ENCODE results near the gene ATP5F1D.

Gene ATP5F1D

DNA sequence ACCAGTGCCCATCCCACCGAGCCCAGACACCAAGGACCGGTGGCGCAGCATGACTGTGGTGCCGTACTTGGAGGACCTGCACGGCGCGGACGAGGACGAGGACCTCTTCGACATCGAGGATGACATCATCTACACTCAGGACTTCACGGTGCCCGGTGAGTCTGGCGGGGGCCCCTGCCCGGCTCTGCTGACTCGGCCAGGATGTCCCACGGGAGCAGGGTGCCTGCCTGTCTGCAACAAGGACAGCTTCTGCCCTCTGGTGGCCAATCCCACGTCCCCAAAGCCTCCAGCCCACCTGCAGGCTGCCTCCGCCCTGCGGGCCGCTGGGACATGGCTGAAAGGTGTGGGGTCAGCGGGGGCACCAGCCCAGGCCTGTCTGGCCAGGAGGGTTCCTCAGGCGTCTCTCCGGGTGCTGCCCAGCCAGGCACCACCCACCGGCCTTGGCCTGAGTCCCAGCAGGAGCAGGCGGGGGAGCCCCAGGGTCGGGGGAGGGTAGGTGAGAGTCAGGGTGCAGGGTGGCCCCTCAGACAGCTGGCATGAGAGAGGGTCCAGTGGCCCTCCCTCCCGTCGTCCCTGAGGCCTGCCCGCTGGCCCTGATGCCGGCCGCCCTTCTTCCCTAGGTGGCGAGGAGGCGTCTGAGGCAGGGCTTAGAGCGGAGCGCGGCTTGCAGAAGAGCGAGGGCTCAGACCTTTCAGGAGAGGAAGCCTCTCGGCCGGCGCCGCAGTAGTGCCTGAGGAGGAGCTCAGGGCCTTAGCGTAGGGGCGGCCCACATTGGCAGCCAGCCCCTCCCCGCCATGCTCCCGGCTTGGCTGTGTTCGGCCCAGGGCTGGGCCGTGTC, 18.3 kb upstream of the ATP5F1D start:
- Histone ChIP-seq H3K23ac (ENCODE audit: low read length) (no peak overlapping the region), H3K9ac (ENCODE audit: low read length) (no peak overlapping the region), H3K14ac (ENCODE audit: low read length) (no peak overlapping the region), H3K4ac (ENCODE audit: low read depth, low read length) (no peak overlapping the region), H3K27ac (ENCODE audit: low read depth, low read length) (no peak overlapping the region), H3K4me3 (ENCODE audit: low read depth, low read length) (no peak overlapping the region), H2BK12ac (ENCODE audit: low read length) (no peak overlapping the region), H2BK120ac (ENCODE audit: insufficient read depth, low read length, poor library complexity) (no peak overlapping the region), H2AFZ (ENCODE audit: insufficient read depth, low read length, poor library complexity) (no peak overlapping the region), H3K36me3 (ENCODE audit: control insufficient read depth in 1 of 2, insufficient read depth in 2 of 2, low read length in 2 of 2) (peaks cover 68 to 76% of the 10 kb centered on the region in 2 experiments), H2BK5ac (ENCODE audit: low read depth, low read length, poor library complexity) (no peak overlapping the region), H3K18ac (ENCODE audit: low read length) (no peak overlapping the region), H3K27me3 (ENCODE audit: insufficient read depth, low read length) (no peaks in the 10 kb centered on the region), H3K79me1 (ENCODE audit: low read length) (no peaks in the 10 kb centered on the region), H3K79me2 (ENCODE audit: control insufficient read depth, insufficient read depth, low read length, poor library complexity) (no peaks in the 10 kb centered on the region), H3K4me1 (ENCODE audit: control insufficient read depth in 1 of 2, insufficient read depth in 2 of 2, low read length in 2 of 2) (no peaks in the 10 kb centered on the region), H2AK5ac (ENCODE audit: low read length) (no peak overlapping the region), H3K4me2 (ENCODE audit: low read length) (no peak overlapping the region), H4K8ac (ENCODE audit: low read depth, low read length) (no peak overlapping the region), H4K91ac (ENCODE audit: low read depth, low read length) (no peak overlapping the region), H3K9me3 (ENCODE audit: insufficient read depth, low read depth, low read length) (no peaks in the 10 kb centered on the region), H4K12ac (ENCODE audit: low read depth, low read length) (no peak overlapping the region)
- peak; percentile 35 to 70 for DNase-seq
- no CpG with 5 or more reads among the region's 48 CpGs for WGBS (ENCODE audit: extremely low coverage, insufficient coverage, insufficient read length)

DNA sequence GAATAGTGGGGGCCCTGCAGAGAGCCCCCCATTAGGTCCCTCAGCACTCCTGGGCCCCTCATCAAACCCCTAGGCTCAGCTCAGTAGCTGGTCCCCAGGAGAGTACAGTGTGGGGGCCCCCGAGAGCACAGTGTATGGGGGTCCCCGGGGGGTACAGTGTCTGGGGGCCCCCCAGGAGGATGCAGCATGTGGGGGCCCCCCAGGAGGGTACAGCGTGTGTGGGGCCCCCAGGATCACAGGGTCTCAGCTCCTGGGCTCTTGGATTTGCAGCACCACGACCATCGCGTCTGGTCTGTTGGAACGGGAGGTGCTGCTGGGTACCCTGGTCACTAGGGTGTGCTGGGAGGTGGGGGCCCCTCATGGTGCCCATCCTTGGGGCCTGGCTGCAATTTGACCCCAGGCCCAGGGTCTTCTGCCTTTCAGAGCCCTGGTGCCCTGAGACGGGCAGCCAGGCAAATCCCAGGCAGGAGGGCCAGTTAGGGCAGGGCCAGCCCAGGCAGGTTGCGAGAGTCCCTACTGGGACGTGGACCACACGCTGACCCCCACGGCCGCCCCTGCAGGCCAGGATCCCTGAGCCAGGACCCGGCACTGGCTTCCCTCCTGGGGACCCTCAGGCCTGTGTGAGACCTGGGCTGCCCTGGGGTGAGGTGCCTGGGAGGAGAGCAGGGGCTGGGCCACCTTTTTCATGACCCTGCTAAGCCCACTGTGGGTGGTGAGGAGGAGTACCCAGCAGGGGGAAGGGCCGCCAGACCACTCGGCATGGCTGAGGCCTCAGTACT, 17.3 kb upstream of the ATP5F1D start:
- H3K27ac ChIP-seq (ENCODE audit: low read depth, low read length): no peak overlapping the region
- H2BK120ac ChIP-seq (ENCODE audit: insufficient read depth, low read length, poor library complexity): no peak overlapping the region
- no peak overlapping the region for H4K8ac ChIP-seq (ENCODE audit: low read depth, low read length)
- H2BK5ac ChIP-seq (ENCODE audit: low read depth, low read length, poor library complexity): no peak overlapping the region
- no peak overlapping the region for H4K91ac ChIP-seq (ENCODE audit: low read depth, low read length)
- no peak overlapping the region for H3K18ac ChIP-seq (ENCODE audit: low read length)
- no peaks in the 10 kb centered on the region for H3K27me3 ChIP-seq (ENCODE audit: insufficient read depth, low read length)
- no peaks in the 10 kb centered on the region for H3K79me2 ChIP-seq (ENCODE audit: control insufficient read depth, insufficient read depth, low read length, poor library complexity)
- H2AK5ac ChIP-seq (ENCODE audit: low read length): no peak overlapping the region
- H3K4me2 ChIP-seq (ENCODE audit: low read length): no peak overlapping the region
- H3K4me1 ChIP-seq (ENCODE audit: control insufficient read depth in 1 of 2, insufficient read depth in 2 of 2, low read length in 2 of 2): no peaks in the 10 kb centered on the region
- H4K12ac ChIP-seq (ENCODE audit: low read depth, low read length): no peak overlapping the region
- DNase-seq: no peak
- no peak overlapping the region for H3K4ac ChIP-seq (ENCODE audit: low read depth, low read length)
- H2BK12ac ChIP-seq (ENCODE audit: low read length): no peak overlapping the region
- H3K14ac ChIP-seq (ENCODE audit: low read length): no peak overlapping the region
- H3K79me1 ChIP-seq (ENCODE audit: low read length): no peaks in the 10 kb centered on the region
- no peaks in the 10 kb centered on the region for H3K9me3 ChIP-seq (ENCODE audit: insufficient read depth, low read depth, low read length)
- no peak overlapping the region for H3K23ac ChIP-seq (ENCODE audit: low read length)
- peaks cover 73 to 82% of the 10 kb centered on the region in 2 experiments for H3K36me3 ChIP-seq (ENCODE audit: control insufficient read depth in 1 of 2, insufficient read depth in 2 of 2, low read length in 2 of 2)
- H3K4me3 ChIP-seq (ENCODE audit: low read depth, low read length): no peak overlapping the region
- WGBS (ENCODE audit: extremely low coverage, insufficient coverage, insufficient read length): no CpG with 5 or more reads among the region's 16 CpGs
- H2AFZ ChIP-seq (ENCODE audit: insufficient read depth, low read length, poor library complexity): no peak overlapping the region
- H3K9ac ChIP-seq (ENCODE audit: low read length): no peak overlapping the region

DNA sequence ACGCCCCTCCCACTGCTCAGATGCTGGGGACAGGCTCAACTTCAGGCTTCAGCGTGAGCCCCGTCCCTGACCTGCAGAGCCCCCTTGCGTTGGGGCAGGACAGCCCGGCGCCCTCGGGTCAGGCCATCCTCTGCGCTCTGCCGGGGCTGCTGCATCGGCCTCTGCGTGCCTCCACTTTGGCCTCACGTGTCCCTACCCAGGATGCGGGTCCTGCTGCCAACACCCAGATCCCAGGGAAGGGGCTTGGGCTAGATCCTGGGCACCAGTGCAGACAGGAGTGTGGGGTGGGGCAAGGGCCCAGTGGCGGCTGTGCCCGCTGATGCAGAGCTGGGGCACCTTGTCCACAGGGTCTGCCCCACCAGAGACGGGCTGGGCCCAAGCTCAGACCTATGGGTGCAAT, 16.7 kb upstream of the ATP5F1D start:
- Histone ChIP-seq H4K8ac (ENCODE audit: low read depth, low read length) (no peak overlapping the region), H4K12ac (ENCODE audit: low read depth, low read length) (no peak overlapping the region), H3K23ac (ENCODE audit: low read length) (no peak overlapping the region), H3K79me2 (ENCODE audit: control insufficient read depth, insufficient read depth, low read length, poor library complexity) (no peaks in the 10 kb centered on the region), H2BK5ac (ENCODE audit: low read depth, low read length, poor library complexity) (no peak overlapping the region), H3K27me3 (ENCODE audit: insufficient read depth, low read length) (no peaks in the 10 kb centered on the region), H3K36me3 (ENCODE audit: control insufficient read depth in 1 of 2, insufficient read depth in 2 of 2, low read length in 2 of 2) (peaks cover 71 to 82% of the 10 kb centered on the region in 2 experiments), H3K4me3 (ENCODE audit: low read depth, low read length) (no peak overlapping the region), H3K18ac (ENCODE audit: low read length) (no peak overlapping the region), H3K9me3 (ENCODE audit: insufficient read depth, low read depth, low read length) (no peaks in the 10 kb centered on the region), H3K27ac (ENCODE audit: low read depth, low read length) (no peak overlapping the region), H3K4me1 (ENCODE audit: control insufficient read depth in 1 of 2, insufficient read depth in 2 of 2, low read length in 2 of 2) (no peaks in the 10 kb centered on the region), H3K9ac (ENCODE audit: low read length) (no peak overlapping the region), H3K4ac (ENCODE audit: low read depth, low read length) (no peak overlapping the region), H2AK5ac (ENCODE audit: low read length) (no peak overlapping the region), H2AFZ (ENCODE audit: insufficient read depth, low read length, poor library complexity) (no peak overlapping the region), H4K91ac (ENCODE audit: low read depth, low read length) (no peak overlapping the region), H2BK120ac (ENCODE audit: insufficient read depth, low read length, poor library complexity) (no peak overlapping the region), H2BK12ac (ENCODE audit: low read length) (no peak overlapping the region), H3K4me2 (ENCODE audit: low read length) (no peak overlapping the region), H3K79me1 (ENCODE audit: low read length) (no peaks in the 10 kb centered on the region), H3K14ac (ENCODE audit: low read length) (no peak overlapping the region)
- DNase-seq: no peak
- no CpG with 5 or more reads among the region's 16 CpGs for WGBS (ENCODE audit: extremely low coverage, insufficient coverage, insufficient read length)

DNA sequence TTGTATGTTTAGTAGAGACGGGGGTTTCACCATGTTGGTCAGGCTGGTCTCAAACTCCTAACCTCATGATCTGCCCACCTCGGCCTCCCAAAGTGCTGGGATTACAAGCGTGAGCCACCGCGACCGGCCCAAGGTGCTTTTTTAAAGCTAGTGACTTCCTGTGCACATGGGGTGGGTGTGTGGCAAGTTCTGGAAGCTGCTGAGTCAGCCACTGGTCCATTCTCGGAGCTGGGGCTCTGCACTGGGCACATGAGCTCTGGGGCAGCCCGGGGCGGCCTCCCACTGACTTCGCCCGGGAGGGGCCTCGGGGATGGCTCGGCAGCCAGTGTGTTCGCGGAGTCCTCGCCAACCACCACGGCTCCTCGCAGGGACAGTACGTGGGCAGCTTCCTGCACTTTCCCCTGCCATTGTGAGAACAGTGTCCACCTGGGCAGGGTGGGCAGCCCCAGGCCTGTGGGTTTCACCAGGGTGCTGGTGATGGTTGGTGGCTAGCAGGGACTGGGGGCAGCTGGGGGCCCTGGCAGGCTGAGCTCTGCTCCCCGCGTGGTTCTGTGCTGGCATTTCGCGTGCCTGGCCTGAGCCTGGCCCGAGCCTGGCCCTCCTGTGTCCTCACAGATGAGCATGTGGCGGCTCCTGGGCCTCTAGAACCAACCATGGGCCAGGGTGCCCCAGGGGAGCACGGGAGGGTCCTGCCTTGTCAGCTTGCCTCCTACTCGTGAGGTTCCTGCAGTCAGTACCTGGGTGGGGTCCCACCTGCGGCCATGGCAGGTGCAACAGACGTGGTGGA, 15.9 kb upstream of the ATP5F1D start:
- H3K4me3 ChIP-seq (ENCODE audit: low read depth, low read length): no peak overlapping the region
- H3K79me2 ChIP-seq (ENCODE audit: control insufficient read depth, insufficient read depth, low read length, poor library complexity): no peaks in the 10 kb centered on the region
- no peak overlapping the region for H3K23ac ChIP-seq (ENCODE audit: low read length)
- H4K8ac ChIP-seq (ENCODE audit: low read depth, low read length): no peak overlapping the region
- H3K27me3 ChIP-seq (ENCODE audit: insufficient read depth, low read length): no peaks in the 10 kb centered on the region
- no peak overlapping the region for H2AFZ ChIP-seq (ENCODE audit: insufficient read depth, low read length, poor library complexity)
- H3K18ac ChIP-seq (ENCODE audit: low read length): no peak overlapping the region
- no peaks in the 10 kb centered on the region for H3K79me1 ChIP-seq (ENCODE audit: low read length)
- no peak overlapping the region for H2BK120ac ChIP-seq (ENCODE audit: insufficient read depth, low read length, poor library complexity)
- H3K36me3 ChIP-seq (ENCODE audit: control insufficient read depth in 1 of 2, insufficient read depth in 2 of 2, low read length in 2 of 2): peaks cover 63 to 74% of the 10 kb centered on the region in 2 experiments
- no peak overlapping the region for H4K91ac ChIP-seq (ENCODE audit: low read depth, low read length)
- DNase-seq: no peak
- no peaks in the 10 kb centered on the region for H3K9me3 ChIP-seq (ENCODE audit: insufficient read depth, low read depth, low read length)
- H3K27ac ChIP-seq (ENCODE audit: low read depth, low read length): no peak overlapping the region
- no peak overlapping the region for H2BK12ac ChIP-seq (ENCODE audit: low read length)
- H4K12ac ChIP-seq (ENCODE audit: low read depth, low read length): no peak overlapping the region
- no peak overlapping the region for H3K14ac ChIP-seq (ENCODE audit: low read length)
- no peak overlapping the region for H2AK5ac ChIP-seq (ENCODE audit: low read length)
- H3K9ac ChIP-seq (ENCODE audit: low read length): no peak overlapping the region
- H2BK5ac ChIP-seq (ENCODE audit: low read depth, low read length, poor library complexity): no peak overlapping the region
- no peaks in the 10 kb centered on the region for H3K4me1 ChIP-seq (ENCODE audit: control insufficient read depth in 1 of 2, insufficient read depth in 2 of 2, low read length in 2 of 2)
- no peak overlapping the region for H3K4me2 ChIP-seq (ENCODE audit: low read length)
- no peak overlapping the region for H3K4ac ChIP-seq (ENCODE audit: low read depth, low read length)
- WGBS (ENCODE audit: extremely low coverage, insufficient coverage, insufficient read length): no CpG with 5 or more reads among the region's 29 CpGs
